Measurements from ENCODE around the gene MUC6. TPM values are rescaled to one million over a fixed set of nuclear protein-coding genes. Genes with fewer than 3 reads are reported as not detected.

Gene MUC6
- polyA plus RNA-seq, 1 of the 3 experiments (the other 2 are of a cell fraction): not detected

DNA sequence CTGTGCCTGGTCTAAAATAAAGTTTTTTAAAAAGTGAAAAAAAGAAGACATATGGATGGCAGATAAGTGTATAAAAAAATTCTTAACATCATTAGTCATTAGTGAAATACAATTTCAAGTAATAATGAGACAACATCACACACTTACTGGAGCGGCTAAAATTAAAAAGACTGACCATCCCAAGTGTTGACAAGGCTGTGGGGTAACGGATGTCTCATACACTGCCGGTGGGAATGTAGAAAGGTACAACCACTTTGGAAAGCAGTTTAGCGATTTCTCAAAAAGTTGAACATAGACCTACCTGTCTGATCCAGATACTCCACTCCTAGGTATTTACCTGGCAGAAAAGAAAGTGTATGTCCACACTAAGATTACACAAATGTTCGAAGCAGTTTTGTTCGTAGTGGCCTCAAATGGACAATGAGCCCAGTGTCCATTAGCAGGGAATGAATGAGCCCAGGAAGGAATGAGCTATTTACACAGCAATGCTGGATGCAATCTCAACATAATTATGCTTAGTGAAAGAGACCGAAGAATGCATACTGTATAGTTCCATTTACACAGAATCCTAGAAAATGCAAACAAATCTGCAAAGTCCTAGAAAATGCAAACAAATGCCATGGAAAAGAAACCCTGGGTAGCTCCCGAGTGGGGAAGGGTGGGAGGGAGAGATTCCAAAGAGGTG lies 31.4 kb upstream of the MUC6 start:
- DNase-seq: no peak
- Histone ChIP-seq H3K9me3 (no peaks in the 10 kb centered on the region), H2AFZ (ENCODE audit: low read depth) (no peak overlapping the region), H4K20me1 (ENCODE audit: insufficient read depth) (no peaks in the 10 kb centered on the region), H3K9ac (no peak overlapping the region), H3K4me1 (ENCODE audit: control insufficient read depth in 1 of 2, insufficient read depth in 2 of 2, low read depth in 1 of 2, low read length in 1 of 2) (no peaks in the 10 kb centered on the region), H3K79me2 (ENCODE audit: insufficient read depth) (no peaks in the 10 kb centered on the region), H3K4me3 (ENCODE audit: low read depth in 2 of 2, low read length in 1 of 2) (no peak overlapping the region), H3K4me2 (no peak overlapping the region), H3K36me3 (replicated peaks in 1 of 2; ENCODE audit: control insufficient read depth in 1 of 2, insufficient read depth in 2 of 2, low read length in 1 of 2) (no peaks in the 10 kb centered on the region), H3K27ac (ENCODE audit: low read depth in 2 of 2, low read length in 1 of 2) (no peak overlapping the region), H3K9me2 (no peaks in the 10 kb centered on the region), H3K27me3 (ENCODE audit: insufficient read depth) (no peaks in the 10 kb centered on the region; the same call in 1 of the 2 replicates), H3F3A (replicated peaks; ENCODE audit: insufficient read depth) (no peaks in the 10 kb centered on the region)
- TF ChIP-seq EZH2phosphoT487 (IDR thresholded peaks at IDR 0.05; ENCODE audit: borderline replicate concordance, low read depth): no peak
- no peak for TF ChIP-seq ELF1 (IDR thresholded peaks at IDR 0.05)
- TF ChIP-seq MEF2A (IDR thresholded peaks at IDR 0.05; ENCODE audit: borderline replicate concordance, low read depth): no peak
- TF ChIP-seq CHD2 (IDR thresholded peaks at IDR 0.05; ENCODE audit: low read length, partially characterized antibody): no peak
- TF ChIP-seq EP300 (IDR thresholded peaks at IDR 0.05; ENCODE audit: borderline replicate concordance in 1 of 2, low read depth in 1 of 2, low read length in 1 of 2): no peak
- TF ChIP-seq, protein P1, sequence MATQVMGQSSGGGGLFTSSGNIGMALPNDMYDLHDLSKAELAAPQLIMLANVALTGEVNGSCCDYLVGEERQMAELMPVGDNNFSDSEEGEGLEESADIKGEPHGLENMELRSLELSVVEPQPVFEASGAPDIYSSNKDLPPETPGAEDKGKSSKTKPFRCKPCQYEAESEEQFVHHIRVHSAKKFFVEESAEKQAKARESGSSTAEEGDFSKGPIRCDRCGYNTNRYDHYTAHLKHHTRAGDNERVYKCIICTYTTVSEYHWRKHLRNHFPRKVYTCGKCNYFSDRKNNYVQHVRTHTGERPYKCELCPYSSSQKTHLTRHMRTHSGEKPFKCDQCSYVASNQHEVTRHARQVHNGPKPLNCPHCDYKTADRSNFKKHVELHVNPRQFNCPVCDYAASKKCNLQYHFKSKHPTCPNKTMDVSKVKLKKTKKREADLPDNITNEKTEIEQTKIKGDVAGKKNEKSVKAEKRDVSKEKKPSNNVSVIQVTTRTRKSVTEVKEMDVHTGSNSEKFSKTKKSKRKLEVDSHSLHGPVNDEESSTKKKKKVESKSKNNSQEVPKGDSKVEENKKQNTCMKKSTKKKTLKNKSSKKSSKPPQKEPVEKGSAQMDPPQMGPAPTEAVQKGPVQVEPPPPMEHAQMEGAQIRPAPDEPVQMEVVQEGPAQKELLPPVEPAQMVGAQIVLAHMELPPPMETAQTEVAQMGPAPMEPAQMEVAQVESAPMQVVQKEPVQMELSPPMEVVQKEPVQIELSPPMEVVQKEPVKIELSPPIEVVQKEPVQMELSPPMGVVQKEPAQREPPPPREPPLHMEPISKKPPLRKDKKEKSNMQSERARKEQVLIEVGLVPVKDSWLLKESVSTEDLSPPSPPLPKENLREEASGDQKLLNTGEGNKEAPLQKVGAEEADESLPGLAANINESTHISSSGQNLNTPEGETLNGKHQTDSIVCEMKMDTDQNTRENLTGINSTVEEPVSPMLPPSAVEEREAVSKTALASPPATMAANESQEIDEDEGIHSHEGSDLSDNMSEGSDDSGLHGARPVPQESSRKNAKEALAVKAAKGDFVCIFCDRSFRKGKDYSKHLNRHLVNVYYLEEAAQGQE (IDR thresholded peaks at IDR 0.05; ENCODE audit: low read depth, low read length): no peak
- no peak for TF ChIP-seq JUND (IDR thresholded peaks at IDR 0.05)
- TF ChIP-seq, protein P2, sequence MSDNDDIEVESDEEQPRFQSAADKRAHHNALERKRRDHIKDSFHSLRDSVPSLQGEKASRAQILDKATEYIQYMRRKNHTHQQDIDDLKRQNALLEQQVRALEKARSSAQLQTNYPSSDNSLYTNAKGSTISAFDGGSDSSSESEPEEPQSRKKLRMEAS (IDR thresholded peaks at IDR 0.05; ENCODE audit: low read depth): no peak
- TF ChIP-seq RAD21 (IDR thresholded peaks at IDR 0.05; ENCODE audit: low read length): no peak
- no peak for TF ChIP-seq POLR2AphosphoS5 (IDR thresholded peaks at IDR 0.05; ENCODE audit: low read depth, low read length)
- TF ChIP-seq SIN3A (IDR thresholded peaks at IDR 0.05; ENCODE audit: borderline replicate concordance, low read depth, low read length): no peak
- TF ChIP-seq YY1 (IDR thresholded peaks at IDR 0.05; ENCODE audit: low read depth): no peak
- no peak for TF ChIP-seq FOXJ3 (CRISPR knock-in tag; IDR thresholded peaks at IDR 0.05)
- 36% methylated on average over 8 of the region's 8 CpGs for WGBS (ENCODE audit: low lambda C conversion rate)
- ChIA-PET CTCF (no interaction called here), POLR2A (no interaction called here)

DNA sequence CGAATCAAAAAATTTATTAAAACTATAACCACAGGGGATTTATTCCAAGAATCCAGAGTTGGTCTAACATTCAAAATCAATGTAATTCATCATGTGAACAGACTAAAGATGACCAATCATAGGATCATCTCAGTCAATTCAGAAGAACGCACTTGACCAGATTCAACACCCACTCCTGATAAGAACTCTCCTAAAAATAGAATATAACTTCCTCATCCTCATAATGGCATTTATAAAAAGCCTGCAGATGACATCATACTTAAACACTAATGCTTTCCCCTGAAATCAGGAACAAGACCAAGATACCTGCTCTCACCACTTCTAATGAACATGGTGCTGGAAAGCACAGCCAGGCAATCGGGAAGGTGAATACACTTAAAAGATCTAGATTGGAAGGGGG lies 27.6 kb upstream of the MUC6 start:
- Histone ChIP-seq H3K27ac (ENCODE audit: low read depth in 2 of 2, low read length in 1 of 2) (no peak overlapping the region), H3F3A (replicated peaks; ENCODE audit: insufficient read depth) (no peaks in the 10 kb centered on the region), H3K4me1 (ENCODE audit: control insufficient read depth in 1 of 2, insufficient read depth in 2 of 2, low read depth in 1 of 2, low read length in 1 of 2) (no peaks in the 10 kb centered on the region), H3K9me3 (no peaks in the 10 kb centered on the region), H3K27me3 (ENCODE audit: insufficient read depth) (no peaks in the 10 kb centered on the region; the same call in 1 of the 2 replicates), H3K4me2 (no peak overlapping the region), H4K20me1 (ENCODE audit: insufficient read depth) (no peaks in the 10 kb centered on the region), H2AFZ (ENCODE audit: low read depth) (no peak overlapping the region), H3K36me3 (replicated peaks in 1 of 2; ENCODE audit: control insufficient read depth in 1 of 2, insufficient read depth in 2 of 2, low read length in 1 of 2) (no peaks in the 10 kb centered on the region), H3K79me2 (ENCODE audit: insufficient read depth) (no peaks in the 10 kb centered on the region), H3K4me3 (ENCODE audit: low read depth in 2 of 2, low read length in 1 of 2) (no peak overlapping the region), H3K9me2 (no peaks in the 10 kb centered on the region), H3K9ac (no peak overlapping the region)
- no peak for DNase-seq
- POLR2A ChIA-PET: no interaction called here
- CTCF ChIA-PET: no interaction called here
- 35% methylated on average over 3 of the region's 3 CpGs for WGBS (ENCODE audit: low lambda C conversion rate)
- TF ChIP-seq RAD21 (IDR thresholded peaks at IDR 0.05; ENCODE audit: low read length) (no peak), TCF12 (IDR thresholded peaks at IDR 0.05) (no peak), JUND (IDR thresholded peaks at IDR 0.05) (no peak), RCOR1 (IDR thresholded peaks at IDR 0.05; ENCODE audit: low read length) (no peak), FOXM1 (IDR thresholded peaks at IDR 0.05; ENCODE audit: low read depth) (no peak), FOSL2 (IDR thresholded peaks at IDR 0.05; ENCODE audit: borderline replicate concordance, low read depth) (no peak), FOXJ3 (CRISPR knock-in tag; IDR thresholded peaks at IDR 0.05) (no peak), EP300 (IDR thresholded peaks at IDR 0.05; ENCODE audit: borderline replicate concordance in 1 of 2, low read depth in 1 of 2, low read length in 1 of 2) (no peak), RXRA (IDR thresholded peaks at IDR 0.05; ENCODE audit: borderline replicate concordance, low read depth) (no peak)
- TF ChIP-seq, protein P2 (IDR thresholded peaks at IDR 0.05; ENCODE audit: low read depth): no peak
- TF ChIP-seq, protein P3, sequence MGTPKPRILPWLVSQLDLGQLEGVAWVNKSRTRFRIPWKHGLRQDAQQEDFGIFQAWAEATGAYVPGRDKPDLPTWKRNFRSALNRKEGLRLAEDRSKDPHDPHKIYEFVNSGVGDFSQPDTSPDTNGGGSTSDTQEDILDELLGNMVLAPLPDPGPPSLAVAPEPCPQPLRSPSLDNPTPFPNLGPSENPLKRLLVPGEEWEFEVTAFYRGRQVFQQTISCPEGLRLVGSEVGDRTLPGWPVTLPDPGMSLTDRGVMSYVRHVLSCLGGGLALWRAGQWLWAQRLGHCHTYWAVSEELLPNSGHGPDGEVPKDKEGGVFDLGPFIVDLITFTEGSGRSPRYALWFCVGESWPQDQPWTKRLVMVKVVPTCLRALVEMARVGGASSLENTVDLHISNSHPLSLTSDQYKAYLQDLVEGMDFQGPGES (IDR thresholded peaks at IDR 0.05; ENCODE audit: low read depth, low read length): no peak
- TF ChIP-seq, protein P1 (IDR thresholded peaks at IDR 0.05; ENCODE audit: low read depth, low read length): no peak

Data from SK-N-SH (cell line).